HCT116 (cell line): ENCODE measurements around the gene KLC4. TPM values are rescaled to one million over a fixed set of nuclear protein-coding genes. Genes with fewer than 3 reads are reported as not detected.

Source experiments
- ATAC-seq: fragments of 200-7000 bp; cut with Tn5 transposase; 2 replicates; pipeline ENCODE4 v1.9.1; 2020; ENCODE audit warnings: mild to moderate bottlenecking, moderate library complexity
- BruUV-seq: library from RNA; stranded (reverse); fragments of 400-500 nt; replicated peaks from 2 replicates; lab custom pipeline; 2021; lab: Mats Ljungman, UMichigan
- CTCF ChIA-PET: fragments of 300-600 bp; sonication (Branson Sonifier 250); formaldehyde crosslinking; loops from one replicate; lab custom pipeline; 2021; ENCODE audit warnings: antibody characterized with exemption; lab: Charles Lee
- POLR2A ChIA-PET: fragments of 300-600, 350-600 bp; sonication (Branson Sonifier 250); formaldehyde crosslinking; loops from one replicate; lab custom pipeline; 2021; ENCODE audit warnings: antibody characterized with exemption; lab: Charles Lee
- RAD21 ChIA-PET, 2 experiments: fragments of 300-600 bp; sonication (Branson Sonifier 250); formaldehyde crosslinking; loops; one replicate each; lab custom pipeline; 2023; ENCODE audit warnings: low total read pairs in 2 of 2; ENCODE audit not compliant: uncharacterized antibody in 2 of 2, unreplicated experiment in 2 of 2, low non-redundant PET in 1 of 2; lab: Charles Lee
- DNase-seq: peaks from one replicate; pipeline ENCODE4 v3.0.0-alpha.2; 2010; ENCODE audit warnings: low read depth, low spot score
- H2AFZ ChIP-seq: fragments of 200-600 bp; shearing (Covaris generic), sonication (generic); 2 replicates; pipeline ENCODE4 v1.6.1; 2017; ENCODE audit warnings: low read depth, mixed run types, mixed read lengths, antibody characterized with exemption, low read length; ENCODE audit not compliant: poor library complexity, severe bottlenecking
- H3K27ac ChIP-seq: 2 replicates; pipeline ENCODE4 v1.5.1; 2012; ENCODE audit warnings: low read depth, low read length
- H3K27me3 ChIP-seq: fragments of 200-600 bp; sonication (generic); 2 replicates; pipeline ENCODE4 v1.6.1; 2016; ENCODE audit warnings: mixed run types, low read length, mixed read lengths; ENCODE audit not compliant: insufficient read depth
- H3K36me3 ChIP-seq, 2 experiments: fragments of 200-500 bp in 1 of 2; fragments of 200-600 bp in 1 of 2; sonication (Bioruptor generic) in 1 of 2; sonication (generic) in 1 of 2; 2 replicates each; pipeline versions ENCODE4 v1.5.1 to v1.6.1; 2014 to 2016; ENCODE audit warnings: low read length in 2 of 2, inconsistent platforms in 1 of 2, mixed read lengths in 1 of 2, mixed run types in 1 of 2; ENCODE audit not compliant: insufficient read depth in 2 of 2, control insufficient read depth in 1 of 2
- H3K4me1 ChIP-seq, 2 experiments: fragments of 200-600 bp in 1 of 2; sonication (generic) in 1 of 2; 2 replicates each; pipeline versions ENCODE4 v1.5.1 to v1.6.1; 2012 to 2017; ENCODE audit warnings: low read length in 2 of 2, inconsistent platforms in 1 of 2, mild to moderate bottlenecking in 1 of 2, mixed read lengths in 1 of 2, mixed run types in 1 of 2, moderate library complexity in 1 of 2; ENCODE audit not compliant: insufficient read depth in 2 of 2, control insufficient read depth in 1 of 2
- H3K4me2 ChIP-seq: fragments of 200-600 bp; sonication (generic); 2 replicates; pipeline ENCODE4 v1.6.1; 2017; ENCODE audit warnings: mixed run types, low read length, mixed read lengths
- H3K4me3 ChIP-seq, 2 experiments: fragments of 200-600 bp in 1 of 2; sonication (generic) in 1 of 2; replicated peaks in 1 of 2; 2 replicates each; pipeline ENCODE4 v1.5.1; 2011 to 2016; ENCODE audit warnings: low read length in 2 of 2, control low read depth in 1 of 2, low read depth in 1 of 2, mild to moderate bottlenecking in 1 of 2, mixed read lengths in 1 of 2, mixed run types in 1 of 2
- H3K79me2 ChIP-seq: fragments of 200-600 bp; sonication (generic); 2 replicates; pipeline ENCODE4 v1.6.1; 2017; ENCODE audit warnings: mild to moderate bottlenecking, mixed run types, low read length, moderate library complexity, mixed read lengths; ENCODE audit not compliant: insufficient read depth
- H3K9ac ChIP-seq: fragments of 200-600 bp; sonication (generic); 2 replicates; pipeline ENCODE4 v1.6.1; 2016; ENCODE audit warnings: low read length, mixed read lengths
- H3K9me2 ChIP-seq: fragments of 200-600 bp; sonication (generic), shearing (Covaris generic); 2 replicates; pipeline ENCODE4 v1.6.1; 2017; ENCODE audit warnings: mixed run types, mild to moderate bottlenecking, moderate library complexity; ENCODE audit not compliant: insufficient read depth
- H3K9me3 ChIP-seq, 2 experiments: fragments of 200-500 bp in 1 of 2; fragments of 200-600 bp in 1 of 2; sonication (Bioruptor generic) in 1 of 2; sonication (generic) in 1 of 2; 2 replicates each; pipeline ENCODE4 v1.6.1; 2014 to 2017; ENCODE audit warnings: low read length in 2 of 2, mixed read lengths in 2 of 2, inconsistent platforms in 1 of 2, low read depth in 1 of 2, mild to moderate bottlenecking in 1 of 2, mixed run types in 1 of 2, moderate library complexity in 1 of 2; ENCODE audit not compliant: control insufficient read depth in 1 of 2, insufficient read depth in 1 of 2
- H4K20me1 ChIP-seq: fragments of 200-600 bp; sonication (generic), shearing (Covaris generic); 2 replicates; pipeline ENCODE4 v1.6.1; 2017; ENCODE audit warnings: mixed run types, mild to moderate bottlenecking, moderate library complexity; ENCODE audit not compliant: insufficient read depth
- CEBPB ChIP-seq: IDR thresholded peaks from 2 replicates; pipeline ENCODE4 v1.6.1; 2012; ENCODE audit warnings: low read depth
- CTCF ChIP-seq, 3 experiments: fragments of 200-600 bp in 1 of 3; sonication (generic) in 1 of 3; IDR thresholded peaks in 2 of 3; conservative IDR thresholded peaks in 1 of 3; 2 replicates each; pipeline ENCODE4 v1.5.1; 2012 to 2017; ENCODE audit warnings: low read depth in 2 of 3, low read length in 2 of 3, antibody characterized with exemption in 1 of 3, borderline replicate concordance in 1 of 3, control low read depth in 1 of 3, mild to moderate bottlenecking in 1 of 3, mixed read lengths in 1 of 3, mixed run types in 1 of 3, moderate library complexity in 1 of 3; ENCODE audit not compliant: insufficient read depth in 1 of 3
- ELF1 ChIP-seq: IDR thresholded peaks from 2 replicates; pipeline ENCODE4 v1.6.1; 2012; ENCODE audit warnings: low read depth, borderline replicate concordance
- EZH2phosphoT487 ChIP-seq: fragments of 200-600 bp; IDR thresholded peaks from 2 replicates; pipeline ENCODE4 v1.6.1; 2018; ENCODE audit warnings: antibody characterized with exemption, borderline replicate concordance
- POLR2A ChIP-seq: IDR thresholded peaks from 2 replicates; pipeline ENCODE4 v1.7.0; 2011; ENCODE audit warnings: borderline replicate concordance; ENCODE audit not compliant: insufficient read depth, insufficient read length; ENCODE audit errors: extremely low read depth
- RAD21 ChIP-seq: IDR thresholded peaks from 2 replicates; pipeline ENCODE4 v1.6.1; 2012; ENCODE audit warnings: low read depth, mild to moderate bottlenecking
- SP1 ChIP-seq: IDR thresholded peaks from 2 replicates; pipeline ENCODE4 v1.6.1; 2012; ENCODE audit warnings: low read depth
- SRF ChIP-seq: IDR thresholded peaks from 2 replicates; pipeline ENCODE4 v1.6.1; 2012; ENCODE audit warnings: low read depth
- ZFX ChIP-seq: fragments of 450-650 bp; IDR thresholded peaks from 2 replicates; pipeline ENCODE4 v1.6.1; 2017
- intact Hi-C: fragments of 100-400 bp; cut with micrococcal nuclease; formaldehyde crosslinking; loops from 2 replicates; pipeline ENCODE4 v1.10.0; 2022
- total RNA-seq: library from RNA; stranded (reverse); gene quantifications from one replicate; pipeline ENCODE4 v1.2.1, GENCODE V29; 2021; ENCODE audit not compliant: unreplicated experiment
- TF ChIP-seq, protein P1 (sequence below): IDR thresholded peaks from 2 replicates; pipeline ENCODE4 v1.6.1; 2012; ENCODE audit warnings: low read depth

The KLC4 gene
- total RNA-seq, 1 experiment from 2014 or later = 16.2 TPM

GRCh38 chr6:43088654-43089056 is 29.2 kb downstream of the KLC4 start (continued):
- TF ChIP-seq CTCF (IDR thresholded peaks at IDR 0.05 in 2 of 3, conservative IDR thresholded peaks at IDR 0.05 in 1 of 3; ENCODE audit: borderline replicate concordance in 1 of 3, insufficient read depth in 1 of 3, low read depth in 2 of 3, low read length in 2 of 3) (no peak), RAD21 (no peak), ELF1 (no peak), EZH2phosphoT487 (no peak), SP1 (no peak), ZFX (no peak), CEBPB (no peak), SRF (no peak)

DNA sequence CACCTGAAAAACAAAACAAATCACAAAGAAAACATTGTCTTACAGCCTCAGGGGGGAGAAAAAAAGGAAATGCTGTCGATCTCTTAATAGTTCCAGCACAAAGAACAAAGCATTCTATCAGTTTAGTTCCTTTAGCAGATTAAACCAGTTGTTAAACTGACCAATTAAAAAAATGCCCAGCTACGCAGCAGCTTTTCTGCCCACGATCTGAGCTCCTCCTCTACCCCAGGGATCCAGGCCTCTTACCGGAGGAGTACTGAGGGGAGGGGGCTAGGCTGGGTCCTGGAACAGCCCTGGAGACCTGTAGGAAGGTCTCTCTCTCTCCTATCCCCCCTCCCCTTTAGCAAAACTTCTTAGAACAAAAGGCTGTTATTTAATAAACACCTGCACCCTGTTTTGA is 30.0 kb downstream of the KLC4 start:
- H3K9ac ChIP-seq = 0 out of 2 replicates have a peak overlapping the region, but pooled peaks have one; percentile 7
- H3K27me3 ChIP-seq = no peaks in the 10 kb centered on the region
- intact Hi-C loops = no loop called here
- ATAC-seq (no peak), DNase-seq (no peak)
- no peaks in the 10 kb centered on the region for H3K9me2 ChIP-seq
- ChIA-PET RAD21 (no interaction called here), CTCF (no interaction called here), POLR2A (interaction anchor here (2.5 kb wide), 1 partner anchor 13 kb away, joined by 8 read pairs; the partner anchor contains the start of gene PTK7)
- peak overlapping the region; percentile 13; the same call in 1 of the 2 replicates for H3K4me2 ChIP-seq
- H3K79me2 ChIP-seq = peaks cover 91% of the 10 kb centered on the region
- no peak for TF ChIP-seq SRF
- no peak for TF ChIP-seq POLR2A
- TF ChIP-seq, protein P1, sequence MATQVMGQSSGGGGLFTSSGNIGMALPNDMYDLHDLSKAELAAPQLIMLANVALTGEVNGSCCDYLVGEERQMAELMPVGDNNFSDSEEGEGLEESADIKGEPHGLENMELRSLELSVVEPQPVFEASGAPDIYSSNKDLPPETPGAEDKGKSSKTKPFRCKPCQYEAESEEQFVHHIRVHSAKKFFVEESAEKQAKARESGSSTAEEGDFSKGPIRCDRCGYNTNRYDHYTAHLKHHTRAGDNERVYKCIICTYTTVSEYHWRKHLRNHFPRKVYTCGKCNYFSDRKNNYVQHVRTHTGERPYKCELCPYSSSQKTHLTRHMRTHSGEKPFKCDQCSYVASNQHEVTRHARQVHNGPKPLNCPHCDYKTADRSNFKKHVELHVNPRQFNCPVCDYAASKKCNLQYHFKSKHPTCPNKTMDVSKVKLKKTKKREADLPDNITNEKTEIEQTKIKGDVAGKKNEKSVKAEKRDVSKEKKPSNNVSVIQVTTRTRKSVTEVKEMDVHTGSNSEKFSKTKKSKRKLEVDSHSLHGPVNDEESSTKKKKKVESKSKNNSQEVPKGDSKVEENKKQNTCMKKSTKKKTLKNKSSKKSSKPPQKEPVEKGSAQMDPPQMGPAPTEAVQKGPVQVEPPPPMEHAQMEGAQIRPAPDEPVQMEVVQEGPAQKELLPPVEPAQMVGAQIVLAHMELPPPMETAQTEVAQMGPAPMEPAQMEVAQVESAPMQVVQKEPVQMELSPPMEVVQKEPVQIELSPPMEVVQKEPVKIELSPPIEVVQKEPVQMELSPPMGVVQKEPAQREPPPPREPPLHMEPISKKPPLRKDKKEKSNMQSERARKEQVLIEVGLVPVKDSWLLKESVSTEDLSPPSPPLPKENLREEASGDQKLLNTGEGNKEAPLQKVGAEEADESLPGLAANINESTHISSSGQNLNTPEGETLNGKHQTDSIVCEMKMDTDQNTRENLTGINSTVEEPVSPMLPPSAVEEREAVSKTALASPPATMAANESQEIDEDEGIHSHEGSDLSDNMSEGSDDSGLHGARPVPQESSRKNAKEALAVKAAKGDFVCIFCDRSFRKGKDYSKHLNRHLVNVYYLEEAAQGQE = no peak
- H4K20me1 ChIP-seq = no peaks in the 10 kb centered on the region; the same call in 1 of the 2 replicates
- peak overlapping the region; percentile 56 for H3K27ac ChIP-seq
- no peak overlapping the region for H3K4me3 ChIP-seq
- peaks cover 24 to 73% of the 10 kb centered on the region in 2 experiments for H3K4me1 ChIP-seq
- H3K9me3 ChIP-seq = no peaks in the 10 kb centered on the region
- no peak overlapping the region for H2AFZ ChIP-seq
- H3K36me3 ChIP-seq = no peaks in the 10 kb centered on the region
- BruUV-seq = no TSS peak
